Middle frontal gyrus (tissue), 1 donor: ENCODE measurements around the gene CGB8.

Experiments used
- DNase-seq: peaks from one replicate; pipeline ENCODE4 v3.0.0-alpha.2; 2015; ENCODE audit warnings: low spot score; ENCODE audit errors: extremely low spot score

The CGB8 gene

DNA sequence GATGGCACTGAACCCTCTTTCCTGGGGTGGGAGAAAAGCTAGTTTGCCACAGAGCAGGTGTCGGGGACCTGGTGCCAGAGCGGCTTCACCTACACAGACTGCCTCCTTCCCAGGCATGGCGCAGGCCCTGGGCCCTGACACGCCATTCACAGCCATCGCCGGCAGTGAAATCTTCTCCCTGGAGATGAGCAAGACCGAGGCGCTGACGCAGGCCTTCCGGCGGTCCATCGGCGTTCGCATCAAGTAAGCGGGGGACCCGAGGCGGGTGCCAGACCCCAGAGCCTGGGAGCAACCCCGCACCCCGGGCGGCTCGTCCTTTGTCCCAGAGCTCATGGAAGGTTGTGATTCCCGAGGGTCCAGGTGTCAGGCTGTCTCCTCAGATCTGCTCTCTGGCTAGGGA, 42.0 kb downstream of the CGB8 start:
- no peak for DNase-seq

- DNase-seq: no peak
Measured at GRCh38 chr19:49004964-49005614, 43.8 kb downstream of the CGB8 start.

- no peak for DNase-seq
Measured at GRCh38 chr19:49004133-49004532, 44.8 kb downstream of the CGB8 start.

DNA sequence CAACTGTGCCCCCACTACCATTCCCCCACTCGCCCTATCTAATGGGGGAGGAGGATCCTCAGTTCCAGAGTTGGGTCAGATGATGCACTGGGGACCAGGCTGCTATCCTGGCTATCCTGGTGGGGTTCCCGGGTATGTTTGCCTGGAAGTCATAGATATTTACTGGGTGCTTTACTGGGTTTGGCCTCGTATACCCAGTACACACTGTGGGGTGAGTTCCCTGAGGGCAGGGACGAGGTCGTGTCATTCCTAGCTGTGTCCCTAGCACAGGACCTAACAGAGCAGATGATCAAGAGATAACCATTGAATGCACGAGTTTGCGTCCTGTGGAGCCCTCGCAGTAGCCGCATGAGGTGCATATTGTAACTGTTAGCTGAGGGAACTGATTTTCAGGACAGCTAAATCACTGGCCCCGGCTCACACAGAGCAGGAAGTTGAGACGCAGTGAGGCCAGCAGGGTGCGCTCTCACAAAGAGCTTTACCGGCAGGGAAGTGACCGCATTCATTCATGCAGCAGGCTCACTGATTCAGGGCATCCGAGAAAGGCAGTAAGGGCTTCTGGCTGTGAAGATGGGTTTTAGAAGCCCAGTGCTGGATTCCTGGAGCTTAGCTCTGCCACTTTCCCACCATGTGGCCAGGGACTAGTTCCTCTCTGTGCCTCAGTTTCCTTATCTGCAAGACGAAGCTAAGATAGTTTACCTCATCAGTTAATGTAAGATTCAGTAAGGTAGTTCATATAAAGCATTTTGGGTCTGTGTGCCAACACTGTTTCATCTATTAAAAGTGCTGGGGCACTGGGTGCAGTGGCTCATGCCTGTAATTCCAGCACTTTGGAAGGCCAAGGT, 49.2 kb downstream of the CGB8 start:
- DNase-seq: no peak

DNA sequence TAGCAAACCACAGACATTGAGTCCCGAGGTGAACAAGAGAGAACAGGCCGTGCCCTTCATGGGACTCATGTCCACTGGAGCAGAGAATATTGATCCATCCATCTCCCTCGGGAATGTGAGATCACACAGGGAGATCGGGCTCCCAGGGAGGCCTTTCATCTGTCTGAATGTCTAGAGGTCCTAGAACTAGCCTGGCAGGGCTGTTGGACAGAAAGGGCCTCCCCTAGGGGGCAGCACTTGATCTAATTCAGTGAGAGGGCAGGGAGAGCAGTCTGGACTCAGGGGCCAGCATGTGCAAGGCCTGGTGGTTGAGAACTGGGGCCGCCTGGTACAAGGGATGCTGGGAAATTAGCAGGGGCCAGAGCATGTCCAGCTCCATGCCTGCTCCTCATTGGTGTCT, 50.9 kb downstream of the CGB8 start:
- DNase-seq: no peak
